ENCODE measurements around the gene DENND6A. TPM values are rescaled to one million over a fixed set of nuclear protein-coding genes. Genes with fewer than 3 reads are reported as not detected.
"Not testable (repeated sequence)": the region's sequence is repeated elsewhere in the genome, so short reads cannot be mapped to it uniquely, and the experiment has no call there.

The DENND6A gene
- total RNA-seq, 2 donors from 2014 or later: 17.1 to 18.3 TPM

- H3K36me3 Mint-ChIP-seq (ENCODE audit: low read depth): peaks cover 88% of the 10 kb centered on the region
- H3K9me3 Mint-ChIP-seq; ATAC-seq (replicated peaks): not testable (repeated sequence)
These were observed 58.6 kb downstream of the DENND6A start for GRCh38 chr3:57634259-57634658.

DNA sequence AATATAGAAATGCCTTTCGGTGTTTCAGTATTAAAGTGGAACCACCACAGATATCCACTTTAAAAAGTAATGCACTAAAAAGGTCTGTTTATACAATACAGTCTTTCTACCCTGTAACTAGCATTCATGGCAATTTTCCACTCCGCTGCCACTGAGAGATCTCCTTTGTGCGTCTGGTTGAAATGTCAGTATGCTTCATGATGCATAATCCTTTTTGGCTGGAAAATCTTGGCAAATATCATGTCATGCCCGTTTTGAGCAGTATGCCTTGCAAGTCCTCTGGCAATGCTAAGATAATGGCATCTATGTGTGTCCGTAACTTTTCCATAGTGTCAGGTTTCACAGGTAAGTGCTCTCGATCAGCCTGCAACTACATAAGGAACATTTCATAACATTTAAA, 64.9 kb downstream of the DENND6A start:
- Mint-ChIP-seq H3K4me1 (no peaks in the 10 kb centered on the region), H3K27me3 (no peaks in the 10 kb centered on the region), H3K4me3 (no peak overlapping the region), H3K27ac (no peak overlapping the region), H3K36me3 (ENCODE audit: low read depth) (peaks cover 92% of the 10 kb centered on the region), H3K9me3 (no peaks in the 10 kb centered on the region)
- no peak for ATAC-seq (replicated peaks)

More at GRCh38 chr3:57634259-57634658, 58.6 kb downstream of the DENND6A start:
- not testable (repeated sequence) for H3K27me3 Mint-ChIP-seq, H3K4me3 Mint-ChIP-seq, H3K4me1 Mint-ChIP-seq, H3K27ac Mint-ChIP-seq

DNA sequence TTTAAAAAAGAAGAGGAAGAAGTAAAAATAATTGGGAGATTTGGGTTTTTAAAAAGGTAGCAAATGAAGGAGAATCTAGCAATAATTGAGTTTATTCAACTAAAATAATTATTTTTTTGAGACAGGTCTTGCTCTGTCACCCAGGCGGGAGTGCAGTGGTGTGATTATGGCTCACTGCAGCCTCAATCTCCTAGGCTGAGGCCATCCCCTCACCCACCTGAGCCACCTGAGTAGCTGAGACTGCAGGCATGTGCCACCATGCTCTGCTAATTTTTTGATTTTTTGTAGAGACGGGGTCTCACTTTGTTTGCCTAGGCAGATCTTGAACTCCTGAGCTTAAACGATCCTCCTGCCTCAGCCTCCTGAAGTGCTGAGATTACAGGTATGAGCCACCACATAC, 68.1 kb downstream of the DENND6A start:
- Mint-ChIP-seq H3K27me3 (no peaks in the 10 kb centered on the region), H3K36me3 (ENCODE audit: low read depth) (peaks cover 79% of the 10 kb centered on the region), H3K9me3 (no peaks in the 10 kb centered on the region), H3K4me1 (no peaks in the 10 kb centered on the region), H3K27ac (no peak overlapping the region), H3K4me3 (no peak overlapping the region)
- no peak for ATAC-seq (replicated peaks)

- no peaks in the 10 kb centered on the region for H3K4me1 Mint-ChIP-seq
- H3K27me3 Mint-ChIP-seq: no peaks in the 10 kb centered on the region
- H3K27ac Mint-ChIP-seq: no peak overlapping the region
- no peaks in the 10 kb centered on the region for H3K9me3 Mint-ChIP-seq
- no peak for ATAC-seq (replicated peaks)
- peaks cover 54% of the 10 kb centered on the region for H3K36me3 Mint-ChIP-seq (ENCODE audit: low read depth)
- no peak overlapping the region for H3K4me3 Mint-ChIP-seq
These were observed 70.5 kb downstream of the DENND6A start for GRCh38 chr3:57622362-57622761.

DNA sequence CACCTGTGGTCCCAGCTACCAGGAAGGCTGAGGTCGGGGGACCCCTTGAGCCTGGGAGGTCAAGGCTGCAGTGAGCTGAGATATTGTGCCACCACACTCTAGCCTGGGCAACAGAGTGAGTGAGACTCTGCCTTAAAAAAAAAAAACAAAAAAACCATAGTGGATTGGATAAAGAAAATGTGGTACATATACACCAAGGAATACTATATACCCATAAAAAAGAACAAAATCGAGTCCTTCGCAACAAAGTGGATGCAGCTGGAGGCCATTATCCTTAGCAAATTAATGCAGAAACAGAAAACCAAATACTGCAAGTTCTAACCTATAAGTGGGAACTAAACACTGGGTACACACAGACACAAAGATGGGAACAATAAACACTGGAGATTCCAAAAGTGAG, 75.1 kb downstream of the DENND6A start:
- Mint-ChIP-seq H3K4me1 (no peaks in the 10 kb centered on the region), H3K36me3 (ENCODE audit: low read depth) (peaks cover 12% of the 10 kb centered on the region), H3K4me3 (no peak overlapping the region), H3K9me3 (no peaks in the 10 kb centered on the region), H3K27me3 (no peaks in the 10 kb centered on the region), H3K27ac (no peak overlapping the region)
- no peak for ATAC-seq (replicated peaks)

DNA sequence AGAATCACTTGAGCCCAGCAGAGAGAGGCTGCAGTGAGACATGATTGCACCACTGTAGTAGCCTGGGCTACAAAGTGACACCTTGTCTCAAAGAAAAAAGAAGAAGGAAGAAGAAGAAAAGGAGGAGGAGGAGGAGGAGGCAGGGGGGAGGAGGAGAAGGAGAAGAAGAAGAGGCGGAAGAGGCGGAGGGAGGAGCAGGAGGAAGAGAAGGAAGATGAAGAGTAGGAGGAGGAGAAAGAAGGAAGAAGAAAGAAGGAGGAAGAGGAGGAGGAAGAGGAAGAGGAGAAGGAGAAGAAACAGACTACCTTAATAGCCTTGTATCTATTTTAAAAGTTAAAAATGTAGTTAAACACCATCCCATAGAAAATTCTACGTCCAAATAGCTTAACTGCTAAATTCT, 76.6 kb downstream of the DENND6A start:
- Mint-ChIP-seq H3K27ac (peak overlapping the region; percentile 19), H3K9me3 (no peaks in the 10 kb centered on the region), H3K4me1 (no peaks in the 10 kb centered on the region), H3K27me3 (no peaks in the 10 kb centered on the region), H3K4me3 (no peak overlapping the region), H3K36me3 (ENCODE audit: low read depth) (no peaks in the 10 kb centered on the region)
- ATAC-seq (replicated peaks): no peak

GRCh38 chr3:57611870-57612269, 81.0 kb downstream of the DENND6A start:
- not testable (repeated sequence) for H3K36me3 Mint-ChIP-seq (ENCODE audit: low read depth); H3K4me1 Mint-ChIP-seq; H3K27ac Mint-ChIP-seq; H3K27me3 Mint-ChIP-seq; H3K9me3 Mint-ChIP-seq; H3K4me3 Mint-ChIP-seq; ATAC-seq (replicated peaks)

DNA sequence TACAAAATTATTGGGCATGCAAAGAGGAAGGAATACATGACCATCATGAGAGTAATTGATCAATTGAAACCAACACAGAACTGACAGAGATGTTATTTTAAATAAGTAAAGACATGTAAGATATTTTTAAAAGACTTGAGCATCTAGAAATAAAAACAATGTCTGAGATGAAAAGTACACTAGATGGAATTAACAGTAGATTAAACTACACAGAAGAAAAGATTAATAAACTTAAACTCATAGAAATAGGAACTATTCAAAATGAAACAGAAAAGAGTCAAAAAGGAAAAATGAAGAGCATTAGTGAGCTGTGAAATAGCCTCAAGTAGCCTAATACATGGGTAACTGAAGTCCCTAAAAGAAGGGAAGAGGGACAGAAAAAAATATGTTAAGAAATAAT, 87.2 kb downstream of the DENND6A start:
- Mint-ChIP-seq H3K27me3 (no peaks in the 10 kb centered on the region), H3K36me3 (ENCODE audit: low read depth) (peaks cover 32% of the 10 kb centered on the region), H3K27ac (no peak overlapping the region), H3K4me1 (no peaks in the 10 kb centered on the region), H3K9me3 (peaks cover 6% of the 10 kb centered on the region), H3K4me3 (no peak overlapping the region)
- ATAC-seq (replicated peaks): no peak

GRCh38 chr3:57604971-57605370, 87.9 kb downstream of the DENND6A start:
- Mint-ChIP-seq H3K36me3 (ENCODE audit: low read depth) (peaks cover 32% of the 10 kb centered on the region), H3K4me1 (no peaks in the 10 kb centered on the region), H3K27me3 (no peaks in the 10 kb centered on the region), H3K4me3 (no peak overlapping the region), H3K27ac (no peak overlapping the region), H3K9me3 (peaks cover 6% of the 10 kb centered on the region)
- no peak for ATAC-seq (replicated peaks)

GRCh38 chr3:57600195-57600594, 92.7 kb downstream of the DENND6A start:
- no peak for ATAC-seq (replicated peaks)
- Mint-ChIP-seq H3K27me3 (no peaks in the 10 kb centered on the region), H3K36me3 (ENCODE audit: low read depth) (peaks cover 44% of the 10 kb centered on the region), H3K27ac (no peak overlapping the region), H3K9me3 (no peaks in the 10 kb centered on the region), H3K4me1 (peaks cover 13% of the 10 kb centered on the region), H3K4me3 (no peak overlapping the region)

GRCh38 chr3:57598765-57599360, 94.0 kb downstream of the DENND6A start:
- Mint-ChIP-seq H3K9me3 (no peaks in the 10 kb centered on the region), H3K36me3 (ENCODE audit: low read depth) (peaks cover 52% of the 10 kb centered on the region), H3K4me3 (peak overlapping the region; percentile 97), H3K27ac (peak overlapping the region; percentile 96), H3K4me1 (peaks cover 22% of the 10 kb centered on the region), H3K27me3 (no peaks in the 10 kb centered on the region)
- ATAC-seq (replicated peaks): no peak

DNA sequence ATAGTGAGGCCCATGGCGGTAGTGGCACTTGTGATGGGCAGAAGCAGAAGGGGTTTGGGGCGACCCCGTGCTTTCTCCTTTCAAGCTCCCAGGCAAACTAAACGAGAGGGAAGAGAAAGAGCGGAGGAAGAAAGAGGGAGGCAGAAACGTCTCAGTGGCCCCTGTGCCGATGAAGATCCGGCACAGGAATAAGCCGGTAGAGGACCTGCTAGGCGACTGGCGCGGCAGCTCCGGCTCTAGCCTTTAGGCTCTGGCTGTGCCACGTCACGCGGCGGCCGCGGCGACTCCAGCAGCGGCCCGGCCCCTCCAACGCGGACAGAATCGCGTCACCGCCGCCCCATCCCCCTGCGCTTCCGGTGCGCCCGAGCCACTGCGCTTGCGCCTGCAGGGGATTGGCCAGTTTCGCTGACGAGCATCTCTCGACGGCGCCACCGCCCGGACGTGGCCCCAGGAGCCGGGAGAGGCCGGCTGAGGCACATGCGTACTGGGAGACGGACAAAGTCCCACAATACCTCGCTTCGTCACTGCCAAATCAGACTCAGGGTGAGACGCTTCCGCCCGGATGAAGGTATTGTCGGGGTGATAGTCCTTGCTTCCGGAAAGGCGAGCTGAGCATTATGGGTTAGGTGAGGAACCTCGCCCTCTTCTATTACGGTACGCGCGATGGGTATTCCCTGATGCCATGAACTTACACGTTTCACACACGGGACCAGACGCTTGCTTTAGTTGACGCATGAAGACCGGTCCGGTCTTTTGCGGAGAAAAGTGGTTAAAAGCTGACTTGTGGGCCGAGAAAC, 95.6 kb downstream of the DENND6A start, which contains the start of gene ARF4:
Gene ARF4, minus strand, starts transcription at position 218 of the 797 bp plus-strand sequence. Its CDS starts 204 bp downstream, at position 14.
- Mint-ChIP-seq H3K27ac (peak within 1 kb of the TSS; percentile 96), H3K36me3 (ENCODE audit: low read depth) (peaks cover 62% of the 10 kb centered on the region), H3K4me3 (peak within 1 kb of the TSS; percentile 97), H3K9me3 (no peaks in the 10 kb centered on the region), H3K27me3 (no peaks in the 10 kb centered on the region), H3K4me1 (peaks cover 28% of the 10 kb centered on the region)
- peak; percentile 95 for ATAC-seq (replicated peaks)

GRCh38 chr3:57596495-57597126, 96.3 kb downstream of the DENND6A start:
- ATAC-seq (replicated peaks): peak; percentile 17
- H3K4me1 Mint-ChIP-seq: peaks cover 28% of the 10 kb centered on the region
- no peaks in the 10 kb centered on the region for H3K27me3 Mint-ChIP-seq
- H3K36me3 Mint-ChIP-seq (ENCODE audit: low read depth): peaks cover 65% of the 10 kb centered on the region
- peak overlapping the region; percentile 96 for H3K27ac Mint-ChIP-seq
- no peaks in the 10 kb centered on the region for H3K9me3 Mint-ChIP-seq
- peak overlapping the region; percentile 97 for H3K4me3 Mint-ChIP-seq

- peaks cover 75% of the 10 kb centered on the region for H3K36me3 Mint-ChIP-seq (ENCODE audit: low read depth)
- peak overlapping the region; percentile 96 for H3K27ac Mint-ChIP-seq
- no peaks in the 10 kb centered on the region for H3K27me3 Mint-ChIP-seq
- no peak for ATAC-seq (replicated peaks)
- peak overlapping the region; percentile 97 for H3K4me3 Mint-ChIP-seq
- H3K4me1 Mint-ChIP-seq: peaks cover 28% of the 10 kb centered on the region
- no peaks in the 10 kb centered on the region for H3K9me3 Mint-ChIP-seq
These were observed 98.3 kb downstream of the DENND6A start for GRCh38 chr3:57594576-57594975.

- Mint-ChIP-seq H3K36me3 (ENCODE audit: low read depth) (peaks cover 77% of the 10 kb centered on the region), H3K27ac (peak overlapping the region; percentile 96), H3K4me3 (peak overlapping the region; percentile 97), H3K27me3 (no peaks in the 10 kb centered on the region), H3K9me3 (no peaks in the 10 kb centered on the region), H3K4me1 (peaks cover 23% of the 10 kb centered on the region)
- ATAC-seq (replicated peaks): no peak
These were observed 98.7 kb downstream of the DENND6A start for GRCh38 chr3:57594144-57594543.
